NT2/D1 (cell line): Measurements from ENCODE around the gene FANCM.

Experiments used
- DNase-seq: peaks from one replicate; pipeline ENCODE4 v3.0.0-alpha.2; 2011; ENCODE audit warnings: low read depth, low spot score
- H3K27me3 ChIP-seq: 2 replicates; pipeline ENCODE4 v1.6.0; 2011; ENCODE audit warnings: mild to moderate bottlenecking; ENCODE audit not compliant: insufficient read length, insufficient read depth
- H3K36me3 ChIP-seq: 2 replicates; pipeline ENCODE4 v1.6.1; 2011; ENCODE audit warnings: mild to moderate bottlenecking, low read length, mixed read lengths; ENCODE audit not compliant: insufficient read depth, insufficient read length
- H3K4me1 ChIP-seq: 2 replicates; pipeline ENCODE4 v1.5.1; 2011; ENCODE audit not compliant: insufficient read depth, insufficient read length
- H3K4me3 ChIP-seq: 2 replicates; pipeline ENCODE4 v1.5.1; 2011; ENCODE audit warnings: low read depth; ENCODE audit not compliant: insufficient read length
- H3K9ac ChIP-seq: 2 replicates; pipeline ENCODE4 v1.6.0; 2011; ENCODE audit warnings: low read depth; ENCODE audit not compliant: insufficient read length
- H3K9me3 ChIP-seq: 2 replicates; pipeline ENCODE4 v1.5.1; 2011; ENCODE audit warnings: mild to moderate bottlenecking, low read length; ENCODE audit not compliant: insufficient read depth
- SUZ12 ChIP-seq: IDR thresholded peaks from 2 replicates; pipeline ENCODE4 v1.6.1; 2011; ENCODE audit not compliant: insufficient read length, insufficient read depth; ENCODE audit errors: extremely low read depth
- YY1 ChIP-seq: IDR thresholded peaks from 2 replicates; pipeline ENCODE4 v1.6.1; 2011; ENCODE audit not compliant: insufficient read length, insufficient read depth
- ZNF274 ChIP-seq: IDR thresholded peaks from 2 replicates; pipeline ENCODE4 v1.6.1; 2011; ENCODE audit warnings: mild to moderate bottlenecking, low read depth, low read length

The FANCM gene

DNA sequence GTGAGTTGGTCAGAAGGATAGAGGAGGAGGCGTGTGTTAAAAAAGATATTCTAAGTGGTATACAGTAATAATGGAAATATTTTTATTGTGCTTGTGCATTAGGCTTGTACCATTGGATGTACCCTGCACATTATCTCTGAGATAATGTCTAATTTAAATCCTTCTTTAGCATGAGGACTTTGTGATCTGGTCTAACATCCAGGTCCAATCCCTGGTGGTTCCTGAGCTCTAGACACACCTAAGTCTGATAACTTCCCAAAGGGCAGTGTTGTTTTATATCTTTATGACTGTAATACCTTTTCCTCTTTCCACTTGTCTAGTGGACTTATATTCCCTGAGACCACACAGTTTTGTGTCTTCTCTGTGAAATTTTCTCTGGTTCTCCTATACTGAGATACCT is 31.2 kb upstream of the FANCM start:
- TF ChIP-seq ZNF274 = no peak
- Histone ChIP-seq H3K27me3 (no peaks in the 10 kb centered on the region), H3K36me3 (peaks cover 60% of the 10 kb centered on the region), H3K9ac (no peak overlapping the region), H3K9me3 (no peaks in the 10 kb centered on the region), H3K4me1 (no peaks in the 10 kb centered on the region), H3K4me3 (no peak overlapping the region)
- no peak for DNase-seq

DNA sequence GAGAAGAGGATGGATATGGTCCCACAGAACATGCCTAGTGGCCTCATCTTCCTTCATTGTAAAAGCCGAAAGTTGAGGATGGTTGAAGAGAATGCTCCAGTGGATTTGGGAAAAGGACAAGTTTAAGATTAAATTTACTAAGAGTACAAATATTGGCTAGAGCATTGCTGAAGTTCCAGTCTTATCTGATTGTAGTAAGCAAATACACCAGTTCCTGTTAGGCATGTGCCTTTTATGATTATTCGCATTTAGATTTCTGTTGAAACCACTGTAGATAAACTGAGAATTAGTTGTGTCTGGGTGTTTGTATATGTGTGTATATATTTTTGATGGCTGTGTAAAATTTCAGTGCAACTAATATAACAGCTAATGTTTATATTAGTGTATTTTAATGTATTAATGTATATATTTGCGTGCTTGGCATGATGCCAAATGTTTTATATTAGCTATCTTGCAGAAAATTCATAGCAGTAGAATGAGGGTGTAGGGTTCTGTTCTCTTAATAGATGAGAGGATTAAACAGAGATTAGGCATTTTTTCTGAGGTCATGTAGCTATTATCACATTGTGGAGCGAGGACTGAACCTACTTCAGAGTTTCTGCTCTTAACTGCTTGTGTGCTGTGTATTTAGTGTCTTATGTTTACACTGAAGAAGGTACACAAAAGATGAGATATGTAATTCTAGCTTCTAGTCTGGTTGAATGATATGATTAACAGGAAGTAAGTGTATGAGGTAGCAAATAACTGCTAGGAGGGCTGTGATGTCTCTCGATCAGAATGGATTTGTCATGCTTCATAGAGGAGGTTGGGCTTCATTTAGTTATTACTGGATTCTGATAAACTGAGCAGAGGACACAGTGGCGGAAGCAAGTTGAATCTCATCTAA is 22.6 kb upstream of the FANCM start:
- Histone ChIP-seq H3K4me3 (no peak overlapping the region), H3K4me1 (no peaks in the 10 kb centered on the region), H3K27me3 (no peaks in the 10 kb centered on the region), H3K9me3 (no peaks in the 10 kb centered on the region), H3K9ac (no peak overlapping the region), H3K36me3 (peaks cover 73% of the 10 kb centered on the region)
- TF ChIP-seq SUZ12 (no peak), YY1 (no peak), ZNF274 (no peak)
- no peak for DNase-seq

DNA sequence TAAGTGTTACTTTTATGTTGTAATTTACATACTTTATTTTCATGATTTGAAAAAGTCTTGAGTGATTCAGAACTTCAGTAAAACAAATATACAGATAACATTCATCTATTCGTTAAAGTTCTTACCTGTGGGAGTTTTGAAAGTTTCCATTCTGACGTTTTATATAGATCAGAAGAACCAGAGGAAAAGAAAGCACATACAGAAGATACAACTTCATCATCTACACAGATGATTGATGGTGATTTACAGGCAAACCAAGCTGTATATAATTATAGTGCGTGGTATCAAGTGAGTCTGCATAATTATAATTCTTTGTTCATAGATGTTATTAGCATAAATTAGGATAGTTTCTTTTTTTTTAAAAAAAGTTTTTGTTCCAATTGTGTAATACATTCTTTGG is 21.4 kb upstream of the FANCM start:
- TF ChIP-seq YY1 (no peak), SUZ12 (no peak), ZNF274 (no peak)
- no peak for DNase-seq
- H3K4me1 ChIP-seq = no peaks in the 10 kb centered on the region
- no peak overlapping the region for H3K9ac ChIP-seq
- H3K4me3 ChIP-seq = no peak overlapping the region
- no peaks in the 10 kb centered on the region for H3K27me3 ChIP-seq
- H3K9me3 ChIP-seq = no peaks in the 10 kb centered on the region
- peaks cover 74% of the 10 kb centered on the region for H3K36me3 ChIP-seq

DNA sequence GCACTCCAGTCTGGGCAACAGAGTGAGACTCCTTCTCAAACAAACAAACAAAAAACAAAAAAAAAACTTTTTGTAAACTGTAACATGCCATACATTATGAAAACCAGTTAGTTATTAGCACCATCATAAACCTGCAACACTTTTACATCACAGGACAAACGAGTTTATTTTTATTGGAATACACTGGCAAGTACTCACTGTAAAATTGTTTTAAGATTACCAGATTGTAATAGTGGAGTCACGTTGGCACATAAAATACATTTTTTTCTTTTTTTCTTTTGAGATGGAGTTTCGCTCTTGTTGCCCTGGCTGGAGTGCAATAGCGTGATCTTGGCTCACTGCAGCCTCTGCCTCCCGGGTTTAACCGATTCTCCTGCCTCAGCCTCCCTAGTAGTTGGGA is 17.1 kb upstream of the FANCM start:
- no peak for TF ChIP-seq ZNF274
- TF ChIP-seq YY1 = no peak
- no peak for TF ChIP-seq SUZ12
- Histone ChIP-seq H3K4me1 (no peaks in the 10 kb centered on the region), H3K27me3 (no peaks in the 10 kb centered on the region), H3K9ac (no peak overlapping the region), H3K36me3 (peaks cover 59% of the 10 kb centered on the region), H3K9me3 (no peaks in the 10 kb centered on the region), H3K4me3 (no peak overlapping the region)
- DNase-seq = no peak

DNA sequence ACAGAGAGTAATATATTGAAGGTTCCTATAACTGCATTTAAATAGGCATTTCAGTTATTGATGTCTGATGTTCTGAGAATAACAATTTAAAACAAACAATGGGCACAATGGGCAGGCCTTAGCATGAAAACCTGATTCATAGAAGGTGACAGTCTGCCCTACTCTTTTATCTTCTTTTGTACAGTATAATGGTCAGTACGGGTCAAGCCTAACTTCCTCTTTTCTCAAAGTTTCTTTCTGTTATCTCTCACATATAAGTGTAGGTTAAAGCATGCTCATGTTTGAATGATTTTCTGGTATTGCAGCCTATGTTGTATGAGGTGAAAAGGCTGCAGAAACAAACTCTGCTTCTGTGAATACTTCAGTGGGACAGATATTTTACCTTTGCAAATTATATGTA is 15.6 kb upstream of the FANCM start:
- H3K9me3 ChIP-seq = no peaks in the 10 kb centered on the region
- no peaks in the 10 kb centered on the region for H3K27me3 ChIP-seq
- peaks cover 55% of the 10 kb centered on the region for H3K36me3 ChIP-seq
- H3K4me3 ChIP-seq = no peak overlapping the region
- no peak overlapping the region for H3K9ac ChIP-seq
- H3K4me1 ChIP-seq = no peaks in the 10 kb centered on the region
- DNase-seq = no peak
- TF ChIP-seq ZNF274 (no peak), YY1 (no peak), SUZ12 (no peak)

DNA sequence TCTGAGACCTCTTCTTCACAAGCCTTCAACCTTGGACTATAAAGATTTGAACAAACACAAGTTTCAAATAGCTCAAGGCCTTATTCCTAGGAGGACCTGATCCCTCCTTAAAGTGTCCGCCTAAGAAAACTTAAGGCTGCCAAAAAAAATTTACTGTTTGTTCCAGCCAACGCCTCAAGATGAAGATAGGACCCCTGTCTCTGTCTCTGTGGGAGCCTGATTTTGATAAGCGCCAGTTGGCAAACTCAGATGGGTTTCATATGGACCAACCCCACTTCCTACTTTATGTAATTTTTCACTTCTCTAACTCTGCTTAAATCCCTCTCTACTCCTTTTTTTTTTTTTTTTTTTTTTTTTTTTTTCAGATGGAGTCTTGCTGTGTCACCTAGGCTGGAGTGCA is 12.5 kb upstream of the FANCM start:
- TF ChIP-seq ZNF274 = no peak
- no peak for TF ChIP-seq SUZ12
- no peak for TF ChIP-seq YY1
- DNase-seq = no peak
- H3K36me3 ChIP-seq = peaks cover 57% of the 10 kb centered on the region

DNA sequence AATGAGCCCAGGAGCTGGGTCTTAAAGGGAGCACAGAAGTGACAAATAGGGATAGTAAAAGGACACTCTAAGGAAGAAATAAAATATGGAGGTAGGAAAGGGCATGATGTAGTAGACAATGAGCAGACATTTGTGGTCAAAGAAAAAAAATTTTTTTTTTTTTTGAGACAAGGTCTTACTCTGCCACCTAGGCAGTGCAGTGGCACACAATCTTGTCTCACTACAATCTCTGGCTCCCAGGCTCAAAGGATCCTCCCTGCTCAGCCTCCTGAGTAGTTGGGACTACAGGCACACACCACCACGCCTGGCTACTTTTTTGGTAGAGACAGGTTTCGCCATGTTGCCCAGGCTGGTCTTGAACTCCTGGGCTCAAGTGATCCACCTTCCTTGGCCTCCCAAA is 10.0 kb upstream of the FANCM start:
- Histone ChIP-seq H3K36me3 (peaks cover 58% of the 10 kb centered on the region), H3K9me3 (no peaks in the 10 kb centered on the region), H3K27me3 (no peaks in the 10 kb centered on the region), H3K4me3 (no peak overlapping the region), H3K4me1 (no peaks in the 10 kb centered on the region), H3K9ac (no peak overlapping the region)
- TF ChIP-seq YY1 (no peak), ZNF274 (no peak), SUZ12 (no peak)
- no peak for DNase-seq

More for the DNA sequence above, 12.5 kb upstream of the FANCM start:
- Histone ChIP-seq H3K9me3 (no peaks in the 10 kb centered on the region), H3K4me3 (no peak overlapping the region), H3K27me3 (no peaks in the 10 kb centered on the region), H3K9ac (no peak overlapping the region), H3K4me1 (no peaks in the 10 kb centered on the region)
